OCI-LY1 (cell line): ENCODE measurements around the gene CEP164.
"Not testable (repeated sequence)": the region's sequence is repeated elsewhere in the genome, so short reads cannot be mapped to it uniquely, and the experiment has no call there.

Experiments used
- H2AFZ ChIP-seq: fragments of 200-600 bp; sonication (generic), shearing (Covaris generic); 2 replicates; pipeline ENCODE4 v1.6.0; 2014; ENCODE audit warnings: antibody characterized with exemption, mild to moderate bottlenecking, low read length
- H3F3A ChIP-seq: fragments of 200-600 bp; sonication (generic), shearing (Covaris generic); 2 replicates; pipeline ENCODE4 v1.6.0; 2014; ENCODE audit warnings: mild to moderate bottlenecking, antibody characterized with exemption, low read length, moderate library complexity; ENCODE audit not compliant: insufficient read depth
- H3K27ac ChIP-seq: fragments of 200-600 bp; sonication (generic); 2 replicates; pipeline ENCODE4 v1.5.1; 2014; ENCODE audit warnings: low read length, mixed run types, mild to moderate bottlenecking, low read depth; ENCODE audit not compliant: poor library complexity, severe bottlenecking
- H3K27me3 ChIP-seq: fragments of 200-600 bp; sonication (generic); 2 replicates; pipeline ENCODE4 v1.6.0; 2014; ENCODE audit warnings: antibody characterized with exemption, mild to moderate bottlenecking, low read length, moderate library complexity; ENCODE audit not compliant: insufficient read depth
- H3K36me3 ChIP-seq: fragments of 200-600 bp; sonication (generic); 2 replicates; pipeline ENCODE4 v1.6.1; 2014; ENCODE audit warnings: mild to moderate bottlenecking, antibody characterized with exemption, low read length, moderate library complexity, mixed read lengths; ENCODE audit not compliant: insufficient read depth
- H3K4me1 ChIP-seq: fragments of 200-600 bp; sonication (generic); 2 replicates; pipeline ENCODE4 v1.5.1; 2014; ENCODE audit warnings: mild to moderate bottlenecking, low read length, moderate library complexity; ENCODE audit not compliant: insufficient read depth, severe bottlenecking
- H3K4me2 ChIP-seq: fragments of 200-600 bp; sonication (generic), shearing (Covaris generic); 2 replicates; pipeline ENCODE4 v1.6.1; 2014; ENCODE audit warnings: low read length
- H3K4me3 ChIP-seq: fragments of 200-600 bp; sonication (generic); 2 replicates; pipeline ENCODE4 v1.5.1; 2014; ENCODE audit warnings: low read length, low read depth, mild to moderate bottlenecking, mixed read lengths; ENCODE audit not compliant: poor library complexity, severe bottlenecking
- H3K79me2 ChIP-seq: fragments of 200-600 bp; shearing (Covaris generic); 2 replicates; pipeline ENCODE4 v1.6.1; 2016; ENCODE audit warnings: mixed run types, low read length, mixed read lengths; ENCODE audit not compliant: insufficient read depth
- H3K9ac ChIP-seq: fragments of 200-600 bp; sonication (generic), shearing (Covaris generic); 2 replicates; pipeline ENCODE4 v1.6.1; 2014; ENCODE audit warnings: mild to moderate bottlenecking, low read length, mixed read lengths
- H3K9me2 ChIP-seq: fragments of 200-600 bp; sonication (generic), shearing (Covaris generic); 2 replicates; pipeline ENCODE4 v1.6.1; 2014; ENCODE audit warnings: low read depth, mild to moderate bottlenecking, low read length, mixed read lengths
- H3K9me3 ChIP-seq: fragments of 200-600 bp; shearing (Covaris generic); 2 replicates; pipeline ENCODE4 v1.6.1; 2014; ENCODE audit warnings: low read length, mixed read lengths
- H4K20me1 ChIP-seq: fragments of 200-600 bp; sonication (generic), shearing (Covaris generic); 2 replicates; pipeline ENCODE4 v1.6.0; 2016; ENCODE audit warnings: mild to moderate bottlenecking, low read length; ENCODE audit not compliant: insufficient read depth
- CTCF ChIP-seq: fragments of 200-600 bp; sonication (generic), shearing (Covaris generic); IDR thresholded peaks from 2 replicates; pipeline ENCODE4 v1.5.1; 2017; ENCODE audit warnings: mild to moderate bottlenecking, antibody characterized with exemption, low read length, moderate library complexity, mixed read lengths
- EZH2 ChIP-seq: fragments of 200-600 bp; sonication (generic), shearing (Covaris generic); IDR thresholded peaks from 2 replicates; pipeline ENCODE4 v1.8.0; 2017; ENCODE audit warnings: borderline replicate concordance, mixed run types, mild to moderate bottlenecking, antibody characterized with exemption, low read length, moderate library complexity, mixed read lengths

The CEP164 gene

GRCh38 chr11:117395476-117395875 is 67.8 kb downstream of the CEP164 start:
- Histone ChIP-seq H3K36me3 (peaks cover 22% of the 10 kb centered on the region), H3K4me2 (no peak overlapping the region)

GRCh38 chr11:117396970-117397369 is 69.3 kb downstream of the CEP164 start:
- Histone ChIP-seq H3K4me3 (no peak overlapping the region), H2AFZ (no peak overlapping the region), H3K9me2 (no peaks in the 10 kb centered on the region), H3K4me1 (no peaks in the 10 kb centered on the region), H3K9me3 (no peaks in the 10 kb centered on the region), H3K36me3 (peaks cover 22% of the 10 kb centered on the region), H3K27ac (no peak overlapping the region), H3K27me3 (no peaks in the 10 kb centered on the region), H3K9ac (no peak overlapping the region), H3K79me2 (no peaks in the 10 kb centered on the region), H4K20me1 (no peaks in the 10 kb centered on the region), H3K4me2 (no peak overlapping the region), H3F3A (no peaks in the 10 kb centered on the region)
- TF ChIP-seq EZH2 = no peak
- no peak for TF ChIP-seq CTCF

More at GRCh38 chr11:117395476-117395875, 67.8 kb downstream of the CEP164 start:
- Histone ChIP-seq H3K4me3 (no peak overlapping the region), H3K27ac (no peak overlapping the region), H3F3A (no peaks in the 10 kb centered on the region), H3K9ac (no peak overlapping the region), H2AFZ (no peak overlapping the region), H3K4me1 (no peaks in the 10 kb centered on the region), H3K79me2 (no peaks in the 10 kb centered on the region), H3K9me3 (no peaks in the 10 kb centered on the region), H3K27me3 (no peaks in the 10 kb centered on the region), H4K20me1 (no peaks in the 10 kb centered on the region), H3K9me2 (no peaks in the 10 kb centered on the region)
- no peak for TF ChIP-seq EZH2
- TF ChIP-seq CTCF = no peak

- not testable (repeated sequence) for H3K9me2 ChIP-seq, H3K27me3 ChIP-seq, H3K27ac ChIP-seq, H3K79me2 ChIP-seq, H3K9me3 ChIP-seq, H3K9ac ChIP-seq, H2AFZ ChIP-seq, H3F3A ChIP-seq, H3K4me2 ChIP-seq, H3K4me3 ChIP-seq, H3K4me1 ChIP-seq, H4K20me1 ChIP-seq
- peaks cover 16% of the 10 kb centered on the region for H3K36me3 ChIP-seq
Observed at GRCh38 chr11:117398618-117399017, 71.0 kb downstream of the CEP164 start.

GRCh38 chr11:117399100-117399840 is 71.6 kb downstream of the CEP164 start:
- not testable (repeated sequence) for H3K4me3 ChIP-seq

GRCh38 chr11:117405898-117406297 is 78.2 kb downstream of the CEP164 start:
- H4K20me1 ChIP-seq, H2AFZ ChIP-seq, H3K27me3 ChIP-seq, H3K9me3 ChIP-seq, H3K27ac ChIP-seq, H3K4me1 ChIP-seq, H3K9ac ChIP-seq, H3K4me2 ChIP-seq, H3K4me3 ChIP-seq, H3F3A ChIP-seq, H3K79me2 ChIP-seq, H3K36me3 ChIP-seq, H3K9me2 ChIP-seq: not testable (repeated sequence)

More at GRCh38 chr11:117399100-117399840, 71.6 kb downstream of the CEP164 start:
- H3K27me3 ChIP-seq, H3K9me3 ChIP-seq, H2AFZ ChIP-seq, H3K4me2 ChIP-seq, H3K27ac ChIP-seq, H4K20me1 ChIP-seq, H3K9ac ChIP-seq, H3K79me2 ChIP-seq, H3K4me1 ChIP-seq, H3K9me2 ChIP-seq, H3F3A ChIP-seq: not testable (repeated sequence)
- peaks cover 16% of the 10 kb centered on the region for H3K36me3 ChIP-seq
